Upper lobe of left lung (tissue), 6 donors: ENCODE results near the gene RARB. TPM values are rescaled to one million over a fixed set of nuclear protein-coding genes. Genes with fewer than 3 reads are reported as not detected.

ENCODE experiments used
- ATAC-seq, 2 donors: fragments of 200-7000 bp; cut with Tn5 transposase; one replicate each; pipeline ENCODE4 v1.9.1; 2022; ENCODE audit warnings: mild to moderate bottlenecking in 2 of 2, moderate library complexity in 2 of 2; ENCODE audit not compliant: low FRiP score in 2 of 2
- DNase-seq, 2 donors: peaks; one replicate each; pipeline ENCODE4 v3.0.0-alpha.2; 2019 to 2020
- H3K27ac ChIP-seq, 4 donors: fragments of 200-600 bp; sonication (generic); one replicate each; pipeline ENCODE4 v1.5.1; 2016 to 2019
- H3K27me3 ChIP-seq, 4 donors: fragments of 200-600 bp; sonication (generic); one replicate each; pipeline ENCODE4 v1.5.1; 2017 to 2019
- H3K36me3 ChIP-seq, 4 donors: fragments of 200-600 bp; sonication (generic); one replicate each; pipeline ENCODE4 v1.5.1; 2016 to 2019
- H3K4me1 ChIP-seq, 4 donors: fragments of 200-600 bp; sonication (generic); one replicate each; pipeline ENCODE4 v1.5.1; 2018 to 2019
- H3K4me3 ChIP-seq, 4 donors: fragments of 200-600 bp; sonication (generic); one replicate each; pipeline ENCODE4 v1.5.1; 2017 to 2019; ENCODE audit warnings: mild to moderate bottlenecking in 2 of 4, moderate library complexity in 1 of 4
- H3K9me3 ChIP-seq, 4 donors: fragments of 200-600 bp; sonication (generic); one replicate each; pipeline ENCODE4 v1.5.1; 2018 to 2019
- EP300 ChIP-seq, 4 donors: sonication (generic); formaldehyde crosslinking; IDR thresholded peaks; one replicate each; pipeline ENCODE4 v1.5.1; 2017; ENCODE audit warnings: antibody characterized with exemption in 4 of 4, control low read depth in 2 of 4
- POLR2A ChIP-seq, 4 donors: fragments of 450-650 bp; IDR thresholded peaks; one replicate each; pipeline ENCODE4 v1.5.1; 2016 to 2017; ENCODE audit warnings: antibody characterized with exemption in 4 of 4, mild to moderate bottlenecking in 2 of 4
- POLR2AphosphoS5 ChIP-seq, 2 donors: sonication (generic); formaldehyde crosslinking; IDR thresholded peaks; one replicate each; pipeline ENCODE4 v1.5.1; 2017; ENCODE audit warnings: antibody characterized with exemption in 2 of 2
- WGBS, 2 donors: methylation state at CpG; one replicate each; pipeline ENCODE4 v1.1.5; 2017 to 2018; 5-methylcytosine and 5-hydroxymethylcytosine counted together
- total RNA-seq, 6 donors: library from RNA; depleted of rRNA in 4 of 6; stranded (reverse); fragments of >200 nt in 4 of 6; gene quantifications; one replicate each; pipeline versions ENCODE4 v1.1.0 to v1.2.1, GENCODE V29; 2016 to 2021
- TF ChIP-seq, protein P1 (sequence below), 6 experiments: fragments of 450-650 bp in 4 of 6; fragments of 200-600 bp in 2 of 6; sonication (generic) in 2 of 6; IDR thresholded peaks; one replicate each; pipeline ENCODE4 v1.5.1; 2016 to 2019; ENCODE audit warnings: antibody characterized with exemption in 6 of 6
- donor health status: DM: no; HTN: no; CAD: no; lungs with moderate emphysema.
- donor health status: DM: no; HTN: yes; CAD: no; lungs with severe emphysema.

RARB gene
- total RNA-seq, 6 donors from 2014 or later: 3.9 to 15.4 (median 6.4) TPM

DNA sequence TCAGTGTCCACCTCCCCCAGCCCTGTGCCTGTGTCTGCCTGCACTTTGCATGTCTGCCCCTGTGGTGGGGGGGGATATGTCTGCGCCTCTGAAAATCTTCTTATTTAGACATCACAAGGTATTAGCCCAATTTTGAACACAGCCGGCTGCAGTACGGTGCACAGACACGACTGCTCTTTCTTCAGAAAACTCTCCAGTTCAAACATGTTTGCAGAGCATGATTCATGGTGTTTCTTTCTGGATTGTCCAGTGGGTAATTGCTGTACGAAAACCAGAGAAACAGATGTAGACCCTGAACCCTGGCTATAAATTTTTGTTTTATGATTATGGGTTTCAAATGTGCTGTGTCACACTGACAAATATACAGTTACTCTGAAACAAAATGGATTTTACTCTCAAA lies 3.4 kb upstream of the RARB start:
- 80 to 87% methylated on average over 5 of the region's 5 CpGs for whole genome bisulfite sequencing, 2 donors
- Histone ChIP-seq H3K36me3 (no peaks in the 10 kb centered on the region), H3K27ac (no peak overlapping the region), H3K9me3 (no peaks in the 10 kb centered on the region), H3K4me1 (peaks cover 0 to 17% (median 10%) of the 10 kb centered on the region in 4 donors), H3K27me3 (no peaks in the 10 kb centered on the region), H3K4me3 (no peak overlapping the region)
- ATAC-seq: no peak
- TF ChIP-seq EP300 (IDR thresholded peaks at IDR 0.05): no peak
- no peak for TF ChIP-seq POLR2A (IDR thresholded peaks at IDR 0.05)
- no peak for TF ChIP-seq POLR2AphosphoS5 (IDR thresholded peaks at IDR 0.05)
- TF ChIP-seq, protein P1, sequence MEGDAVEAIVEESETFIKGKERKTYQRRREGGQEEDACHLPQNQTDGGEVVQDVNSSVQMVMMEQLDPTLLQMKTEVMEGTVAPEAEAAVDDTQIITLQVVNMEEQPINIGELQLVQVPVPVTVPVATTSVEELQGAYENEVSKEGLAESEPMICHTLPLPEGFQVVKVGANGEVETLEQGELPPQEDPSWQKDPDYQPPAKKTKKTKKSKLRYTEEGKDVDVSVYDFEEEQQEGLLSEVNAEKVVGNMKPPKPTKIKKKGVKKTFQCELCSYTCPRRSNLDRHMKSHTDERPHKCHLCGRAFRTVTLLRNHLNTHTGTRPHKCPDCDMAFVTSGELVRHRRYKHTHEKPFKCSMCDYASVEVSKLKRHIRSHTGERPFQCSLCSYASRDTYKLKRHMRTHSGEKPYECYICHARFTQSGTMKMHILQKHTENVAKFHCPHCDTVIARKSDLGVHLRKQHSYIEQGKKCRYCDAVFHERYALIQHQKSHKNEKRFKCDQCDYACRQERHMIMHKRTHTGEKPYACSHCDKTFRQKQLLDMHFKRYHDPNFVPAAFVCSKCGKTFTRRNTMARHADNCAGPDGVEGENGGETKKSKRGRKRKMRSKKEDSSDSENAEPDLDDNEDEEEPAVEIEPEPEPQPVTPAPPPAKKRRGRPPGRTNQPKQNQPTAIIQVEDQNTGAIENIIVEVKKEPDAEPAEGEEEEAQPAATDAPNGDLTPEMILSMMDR (IDR thresholded peaks at IDR 0.05): no peak
- DNase-seq: no peak

- TF ChIP-seq EP300 (IDR thresholded peaks at IDR 0.05): no peak
- no peak for TF ChIP-seq POLR2A (IDR thresholded peaks at IDR 0.05)
- no peak for TF ChIP-seq POLR2AphosphoS5 (IDR thresholded peaks at IDR 0.05)
- TF ChIP-seq, protein P1 (IDR thresholded peaks at IDR 0.05): no peak
- DNase-seq: peak in 1 of 2 donors; percentile 53
- H3K4me1 ChIP-seq: peaks cover 0 to 17% (median 10%) of the 10 kb centered on the region in 4 donors
- H3K9me3 ChIP-seq: no peaks in the 10 kb centered on the region
- H3K36me3 ChIP-seq: no peaks in the 10 kb centered on the region
- no peak overlapping the region for H3K4me3 ChIP-seq
- no peak overlapping the region for H3K27ac ChIP-seq
- no peaks in the 10 kb centered on the region for H3K27me3 ChIP-seq
- ATAC-seq: peak; percentile 6 to 73
- 51 to 58% methylated on average over 2 of the region's 2 CpGs for WGBS, 2 donors
Observed at GRCh38 chr3:25426408-25426807, 1.7 kb upstream of the RARB start.

DNA sequence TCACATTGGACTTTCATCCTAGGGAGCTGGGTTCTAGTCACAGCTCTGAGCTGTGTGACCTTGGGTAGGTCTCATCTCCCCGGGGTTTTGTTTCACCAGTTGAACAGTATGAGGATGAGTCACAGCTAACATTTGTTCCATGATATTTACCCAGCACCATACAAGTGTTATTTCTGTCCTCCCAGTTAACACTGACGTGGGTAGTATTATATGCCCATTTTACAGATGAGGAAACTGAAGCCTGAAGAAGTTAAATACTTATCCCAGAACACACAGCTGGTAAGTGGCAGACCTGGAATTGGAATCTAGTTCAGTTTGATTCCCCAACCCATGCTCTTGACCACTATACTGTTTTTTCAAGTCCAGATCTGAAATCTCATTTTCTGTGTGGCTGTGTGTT lies 908 bp upstream of the RARB start:
- Histone ChIP-seq H3K27ac (peak overlapping the region; percentile 73 to 89 (median 84)), H3K4me1 (peaks cover 0 to 17% (median 10%) of the 10 kb centered on the region in 4 donors), H3K27me3 (no peaks in the 10 kb centered on the region), H3K9me3 (no peaks in the 10 kb centered on the region), H3K36me3 (no peaks in the 10 kb centered on the region), H3K4me3 (peak overlapping the region in 3 of 4 donors; percentile 49 to 57 (median 55))
- ATAC-seq (peak in 1 of 2 donors; percentile 9), DNase-seq (no peak)
- WGBS, 2 donors: 74 to 87% methylated on average over 2 of the region's 2 CpGs
- TF ChIP-seq POLR2A (IDR thresholded peaks at IDR 0.05) (no peak), EP300 (IDR thresholded peaks at IDR 0.05) (no peak), POLR2AphosphoS5 (IDR thresholded peaks at IDR 0.05) (no peak)
- TF ChIP-seq, protein P1 (IDR thresholded peaks at IDR 0.05): no peak

DNA sequence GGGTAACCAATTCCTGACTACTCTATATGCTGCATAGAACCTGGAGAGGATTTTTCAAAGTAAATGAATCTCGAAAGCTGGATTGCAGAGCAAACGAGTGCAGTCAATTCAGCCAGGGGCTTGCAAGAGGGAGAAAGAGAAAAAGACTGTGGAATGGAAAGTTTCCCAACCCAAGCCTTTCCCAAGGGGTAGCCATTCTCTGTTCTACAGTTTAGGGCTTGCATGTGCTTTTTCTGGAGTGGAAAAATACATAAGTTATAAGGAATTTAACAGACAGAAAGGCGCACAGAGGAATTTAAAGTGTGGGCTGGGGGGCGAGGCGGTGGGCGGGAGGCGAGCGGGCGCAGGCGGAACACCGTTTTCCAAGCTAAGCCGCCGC lies 511 bp upstream of the RARB start:
- DNase-seq (peak in 1 of 2 donors; percentile 50), ATAC-seq (peak in 1 of 2 donors; percentile 27)
- no peaks in the 10 kb centered on the region for H3K27me3 ChIP-seq
- peaks cover 0 to 17% (median 10%) of the 10 kb centered on the region in 4 donors for H3K4me1 ChIP-seq
- H3K9me3 ChIP-seq: no peaks in the 10 kb centered on the region
- no peaks in the 10 kb centered on the region for H3K36me3 ChIP-seq
- H3K27ac ChIP-seq: peak overlapping the region; percentile 73 to 89 (median 84)
- no peak for TF ChIP-seq POLR2AphosphoS5 (IDR thresholded peaks at IDR 0.05)
- no peak for TF ChIP-seq POLR2A (IDR thresholded peaks at IDR 0.05)
- TF ChIP-seq EP300 (IDR thresholded peaks at IDR 0.05): no peak
- 2 to 3% methylated on average over 13 of the region's 13 CpGs for WGBS, 2 donors
- peak overlapping the region; percentile 49 to 57 (median 55) for H3K4me3 ChIP-seq

DNA sequence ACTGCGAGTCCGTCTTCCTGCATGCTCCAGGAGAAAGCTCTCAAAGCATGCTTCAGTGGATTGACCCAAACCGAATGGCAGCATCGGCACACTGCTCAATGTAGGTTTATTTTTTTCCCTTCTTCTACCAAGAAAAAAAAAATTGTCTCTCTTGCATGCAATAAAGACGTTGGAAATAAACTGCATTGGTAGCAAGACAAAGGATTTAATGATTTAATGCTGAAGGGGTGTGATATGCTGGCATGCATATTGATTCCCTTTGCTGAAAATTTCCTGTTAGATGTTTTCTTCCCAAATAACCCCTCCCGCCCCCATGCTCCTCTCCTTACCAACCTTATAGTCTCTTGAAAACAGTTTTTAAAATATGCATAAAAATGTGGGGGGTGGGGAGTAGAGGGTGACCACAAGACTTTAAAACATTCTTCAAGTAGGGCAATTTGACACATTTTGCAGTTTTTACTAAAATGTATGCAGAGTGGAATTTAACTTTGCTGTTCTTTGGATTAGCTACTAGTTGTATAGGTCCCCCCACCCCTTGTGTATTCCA lies 799 bp downstream of the RARB start:
- Histone ChIP-seq H3K4me1 (peaks cover 0 to 27% (median 12%) of the 10 kb centered on the region in 4 donors), H3K36me3 (no peaks in the 10 kb centered on the region), H3K27me3 (no peaks in the 10 kb centered on the region), H3K27ac (peak overlapping the region; percentile 73 to 89 (median 84)), H3K4me3 (peak overlapping the region; percentile 49 to 57 (median 55)), H3K9me3 (no peaks in the 10 kb centered on the region)
- ATAC-seq (no peak), DNase-seq (no peak)
- TF ChIP-seq EP300 (IDR thresholded peaks at IDR 0.05) (no peak), POLR2AphosphoS5 (IDR thresholded peaks at IDR 0.05) (no peak), POLR2A (IDR thresholded peaks at IDR 0.05) (no peak)
- TF ChIP-seq, protein P1 (IDR thresholded peaks at IDR 0.05): no peak
- 11 to 19% methylated on average over 6 of the region's 6 CpGs for WGBS, 2 donors
